Ovary (tissue), 3 donors: ENCODE measurements around the gene ATXN7.

Experiments used
- CTCF ChIP-seq, 3 donors: fragments of 450-650 bp in 2 of 3; fragments of 200-600 bp in 1 of 3; IDR thresholded peaks; one replicate each; pipeline versions ENCODE4 v1.5.1 to v1.8.0; 2016 to 2022; ENCODE audit warnings: antibody characterized with exemption in 3 of 3, mild to moderate bottlenecking in 1 of 3
- POLR2A ChIP-seq: fragments of 450-650 bp; IDR thresholded peaks from one replicate; pipeline ENCODE4 v1.6.1; 2017; ENCODE audit warnings: antibody characterized with exemption, mild to moderate bottlenecking, moderate library complexity
- donor health status: DM: no; HTN: no; CAD: no.

DNA sequence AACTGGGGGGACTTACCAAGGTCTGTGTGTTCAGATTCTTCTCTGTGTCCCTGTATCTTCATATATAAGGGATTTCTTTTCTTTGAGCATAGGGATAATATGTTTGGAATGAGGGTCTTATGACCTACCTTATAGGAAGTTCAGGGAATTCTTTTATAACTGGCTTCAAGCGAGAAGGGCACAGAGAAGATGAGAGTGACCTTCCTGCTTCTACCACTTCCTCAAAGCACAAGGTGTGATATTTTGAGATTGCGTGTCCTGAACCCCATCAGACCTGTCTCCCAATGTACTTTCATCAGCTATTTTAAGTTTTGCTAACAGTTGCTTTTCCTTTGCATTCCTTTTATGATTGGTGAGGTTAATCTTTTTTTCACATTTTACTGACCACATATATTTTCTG, 162.7 kb downstream of the ATXN7 start:
- TF ChIP-seq POLR2A (no peak), CTCF (IDR thresholded peaks at IDR 0.05) (no peak)
